Measurements from ENCODE around the gene TMEM80.

The TMEM80 gene

DNA sequence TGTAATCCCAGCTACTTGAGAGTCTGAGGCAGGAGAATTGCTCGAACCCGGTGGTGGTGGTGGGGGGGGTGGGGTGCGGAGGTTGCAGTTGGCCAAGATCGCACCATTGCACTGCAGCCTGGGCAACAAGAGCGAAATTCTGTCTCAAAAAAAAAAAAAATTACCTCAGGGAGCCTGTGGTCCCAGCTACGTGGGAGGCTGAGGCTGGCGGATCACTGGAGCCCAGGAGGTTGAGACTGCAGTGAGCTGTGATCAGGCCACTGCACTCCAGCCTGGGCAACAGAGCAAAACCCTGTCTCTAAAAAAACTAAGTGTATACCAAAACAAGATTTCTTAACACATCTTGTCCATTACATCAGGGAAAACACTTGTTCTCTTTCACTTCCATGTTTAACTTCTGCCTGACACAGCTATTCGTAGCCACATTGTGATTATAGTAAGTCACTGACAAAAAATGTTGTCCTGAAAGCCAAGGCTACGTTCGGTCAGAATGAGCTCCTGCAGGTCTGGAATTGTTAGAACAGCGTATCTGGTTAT, 1.4 kb downstream of the TMEM80 start:
- CTCF ChIA-PET = interaction anchor here (0.6 to 3.6 kb wide), 4 partner anchors 26 to 849 kb away, joined by 3 to 28 read pairs (median 10); no protein-coding TSS in a partner anchor
- POLR2A ChIA-PET = interaction anchor here (0.6 to 3.9 kb wide), 6 partner anchors 8 to 108 kb away, joined by 3 to 19 read pairs (median 10); partner anchors contain the start of gene TALDO1
- Histone ChIP-seq H3K4me3 (ENCODE audit: low read depth, low read length) (no peak overlapping the region), H3K4me1 (ENCODE audit: control insufficient read depth, insufficient read depth, low read length) (no peaks in the 10 kb centered on the region), H3K36me3 (ENCODE audit: control insufficient read depth in 2 of 2, insufficient read depth in 1 of 2, low read length in 2 of 2) (peaks cover 0 to 27% of the 10 kb centered on the region in 2 experiments; a peak in 1 of 3 replicates), H3K9me3 (ENCODE audit: control insufficient read depth, insufficient read depth, low read depth, low read length) (no peaks in the 10 kb centered on the region), H3K27ac (ENCODE audit: extremely low read depth, low read depth, low read length) (no peak overlapping the region)
- TF ChIP-seq ZNF610 (tag by site-specific recombination; IDR thresholded peaks at IDR 0.05; ENCODE audit: borderline replicate concordance) (no peak), GLIS1 (tag by site-specific recombination; IDR thresholded peaks at IDR 0.05) (peak; percentile 9; the same call in 1 of the 2 replicates), ZNF416 (tag by site-specific recombination; IDR thresholded peaks at IDR 0.05) (no peak)

DNA sequence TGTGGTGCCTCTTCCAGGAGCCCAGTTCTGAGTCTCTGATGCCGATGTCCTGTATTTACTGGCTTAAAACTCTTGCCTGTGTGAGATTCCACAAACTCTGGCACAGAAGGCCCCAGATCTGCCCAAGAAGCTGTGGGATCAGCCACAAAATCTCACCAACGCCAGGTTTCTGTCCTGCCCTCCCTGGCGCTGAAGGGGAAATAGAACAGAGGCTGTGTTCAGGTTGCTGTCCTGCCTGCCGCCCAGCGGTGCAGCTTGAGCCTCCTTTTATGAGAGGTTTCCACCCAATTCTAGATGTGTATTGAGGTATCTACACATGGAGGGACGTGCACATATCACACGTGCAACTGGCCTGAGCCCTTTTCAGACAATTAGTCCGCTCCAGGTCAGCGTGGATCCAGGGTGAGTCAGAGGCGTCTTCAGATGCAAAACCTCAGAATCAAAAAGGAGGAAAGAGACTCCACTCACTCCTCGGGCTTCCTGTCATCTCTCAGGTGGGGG, 2.2 kb downstream of the TMEM80 start:
- no peaks in the 10 kb centered on the region for H3K9me3 ChIP-seq (ENCODE audit: control insufficient read depth, insufficient read depth, low read depth, low read length)
- ChIA-PET CTCF (interaction anchor here (2.9 to 3.6 kb wide), 2 partner anchors 25 to 29 kb away, joined by 17 to 28 read pairs; no protein-coding TSS in a partner anchor), POLR2A (interaction anchor here (0.6 to 3.9 kb wide), 4 partner anchors 7 to 45 kb away, joined by 3 to 19 read pairs (median 10); no protein-coding TSS in a partner anchor)
- H3K4me3 ChIP-seq (ENCODE audit: low read depth, low read length) = no peak overlapping the region
- H3K27ac ChIP-seq (ENCODE audit: extremely low read depth, low read depth, low read length) = no peak overlapping the region
- no peaks in the 10 kb centered on the region for H3K4me1 ChIP-seq (ENCODE audit: control insufficient read depth, insufficient read depth, low read length)
- peaks cover 0 to 32% of the 10 kb centered on the region in 2 experiments; a peak in 1 of 3 replicates for H3K36me3 ChIP-seq (ENCODE audit: control insufficient read depth in 2 of 2, insufficient read depth in 1 of 2, low read length in 2 of 2)
- TF ChIP-seq, protein P1, sequence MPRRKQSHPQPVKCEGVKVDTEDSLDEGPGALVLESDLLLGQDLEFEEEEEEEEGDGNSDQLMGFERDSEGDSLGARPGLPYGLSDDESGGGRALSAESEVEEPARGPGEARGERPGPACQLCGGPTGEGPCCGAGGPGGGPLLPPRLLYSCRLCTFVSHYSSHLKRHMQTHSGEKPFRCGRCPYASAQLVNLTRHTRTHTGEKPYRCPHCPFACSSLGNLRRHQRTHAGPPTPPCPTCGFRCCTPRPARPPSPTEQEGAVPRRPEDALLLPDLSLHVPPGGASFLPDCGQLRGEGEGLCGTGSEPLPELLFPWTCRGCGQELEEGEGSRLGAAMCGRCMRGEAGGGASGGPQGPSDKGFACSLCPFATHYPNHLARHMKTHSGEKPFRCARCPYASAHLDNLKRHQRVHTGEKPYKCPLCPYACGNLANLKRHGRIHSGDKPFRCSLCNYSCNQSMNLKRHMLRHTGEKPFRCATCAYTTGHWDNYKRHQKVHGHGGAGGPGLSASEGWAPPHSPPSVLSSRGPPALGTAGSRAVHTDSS (tag by site-specific recombination; IDR thresholded peaks at IDR 0.05) = no peak
- TF ChIP-seq KLF9 (tag by site-specific recombination; IDR thresholded peaks at IDR 0.05; ENCODE audit: low read depth) (no peak), ZNF747 (tag by site-specific recombination; IDR thresholded peaks at IDR 0.05) (no peak), MEIS1 (CRISPR knock-in tag; IDR thresholded peaks at IDR 0.05; ENCODE audit: borderline replicate concordance) (no peak)
- TF ChIP-seq, protein P2, sequence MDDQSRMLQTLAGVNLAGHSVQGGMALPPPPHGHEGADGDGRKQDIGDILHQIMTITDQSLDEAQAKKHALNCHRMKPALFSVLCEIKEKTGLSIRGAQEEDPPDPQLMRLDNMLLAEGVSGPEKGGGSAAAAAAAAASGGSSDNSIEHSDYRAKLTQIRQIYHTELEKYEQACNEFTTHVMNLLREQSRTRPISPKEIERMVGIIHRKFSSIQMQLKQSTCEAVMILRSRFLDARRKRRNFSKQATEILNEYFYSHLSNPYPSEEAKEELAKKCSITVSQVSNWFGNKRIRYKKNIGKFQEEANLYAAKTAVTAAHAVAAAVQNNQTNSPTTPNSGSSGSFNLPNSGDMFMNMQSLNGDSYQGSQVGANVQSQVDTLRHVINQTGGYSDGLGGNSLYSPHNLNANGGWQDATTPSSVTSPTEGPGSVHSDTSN (CRISPR knock-in tag; IDR thresholded peaks at IDR 0.05) = no peak

DNA sequence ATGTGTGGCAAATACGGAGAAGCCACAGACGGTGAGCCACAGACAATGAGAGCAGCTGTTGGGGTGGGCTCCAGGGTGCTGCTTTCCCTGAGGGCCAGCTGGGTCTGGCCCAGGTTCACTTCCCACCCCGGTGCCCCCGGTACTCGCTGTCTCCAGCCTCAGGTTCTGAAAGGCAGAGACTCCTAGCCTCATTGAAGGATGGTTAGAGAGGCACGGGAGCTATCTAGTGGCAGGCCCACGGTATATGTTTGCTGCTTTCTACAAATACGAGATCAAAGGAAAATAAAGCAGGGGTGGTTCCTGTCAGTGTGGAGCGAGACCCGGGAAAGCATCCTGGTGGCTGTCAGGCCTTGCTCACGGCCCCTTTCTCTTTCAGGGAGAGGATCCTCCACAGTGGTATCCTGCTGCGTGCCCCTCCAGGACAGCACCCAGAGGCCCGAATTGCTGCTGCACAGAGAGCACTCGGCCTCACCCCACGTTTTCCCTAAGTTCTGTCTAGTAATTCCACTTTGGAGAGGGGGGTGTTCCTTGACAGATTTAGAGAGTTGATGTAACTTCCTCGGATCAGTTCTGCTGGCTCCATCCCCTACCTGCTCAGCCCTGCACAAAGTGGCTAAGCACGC, 3.0 kb downstream of the TMEM80 start:
- H3K4me1 ChIP-seq (ENCODE audit: control insufficient read depth, insufficient read depth, low read length) = no peaks in the 10 kb centered on the region
- no peaks in the 10 kb centered on the region for H3K9me3 ChIP-seq (ENCODE audit: control insufficient read depth, insufficient read depth, low read depth, low read length)
- ChIA-PET CTCF (interaction anchor here (1.2 kb wide), 1 partner anchor 23 kb away, joined by 4 read pairs; no protein-coding TSS in a partner anchor), POLR2A (no interaction called here)
- H3K36me3 ChIP-seq (ENCODE audit: control insufficient read depth in 2 of 2, insufficient read depth in 1 of 2, low read length in 2 of 2) = peaks cover 0 to 40% of the 10 kb centered on the region in 2 experiments; a peak in 1 of 3 replicates
- TF ChIP-seq ZNF610 (tag by site-specific recombination; IDR thresholded peaks at IDR 0.05; ENCODE audit: borderline replicate concordance) (no peak), ZNF157 (tag by site-specific recombination; IDR thresholded peaks at IDR 0.05) (no peak), ZXDB (tag by site-specific recombination; IDR thresholded peaks at IDR 0.05) (no peak), ZBTB7A (tag by site-specific recombination; IDR thresholded peaks at IDR 0.05; ENCODE audit: low read depth) (no peak), ZNF426 (tag by site-specific recombination; IDR thresholded peaks at IDR 0.05) (no peak), GLI2 (tag by site-specific recombination; IDR thresholded peaks at IDR 0.05; ENCODE audit: borderline replicate concordance, low read depth) (no peak)
- TF ChIP-seq, protein P3, sequence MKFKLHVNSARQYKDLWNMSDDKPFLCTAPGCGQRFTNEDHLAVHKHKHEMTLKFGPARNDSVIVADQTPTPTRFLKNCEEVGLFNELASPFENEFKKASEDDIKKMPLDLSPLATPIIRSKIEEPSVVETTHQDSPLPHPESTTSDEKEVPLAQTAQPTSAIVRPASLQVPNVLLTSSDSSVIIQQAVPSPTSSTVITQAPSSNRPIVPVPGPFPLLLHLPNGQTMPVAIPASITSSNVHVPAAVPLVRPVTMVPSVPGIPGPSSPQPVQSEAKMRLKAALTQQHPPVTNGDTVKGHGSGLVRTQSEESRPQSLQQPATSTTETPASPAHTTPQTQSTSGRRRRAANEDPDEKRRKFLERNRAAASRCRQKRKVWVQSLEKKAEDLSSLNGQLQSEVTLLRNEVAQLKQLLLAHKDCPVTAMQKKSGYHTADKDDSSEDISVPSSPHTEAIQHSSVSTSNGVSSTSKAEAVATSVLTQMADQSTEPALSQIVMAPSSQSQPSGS (tag by site-specific recombination; IDR thresholded peaks at IDR 0.05; ENCODE audit: low read depth) = no peak
- H3K4me3 ChIP-seq (ENCODE audit: low read depth, low read length) = no peak overlapping the region
- no peak overlapping the region for H3K27ac ChIP-seq (ENCODE audit: extremely low read depth, low read depth, low read length)
